ENCODE measurements around the gene BCL3. TPM values are rescaled to one million over a fixed set of nuclear protein-coding genes. Genes with fewer than 3 reads are reported as not detected.

The BCL3 gene
- total RNA-seq, 1 experiment from 2014 or later: 37.9 TPM

GRCh38 chr19:44776402-44777096 is 28.0 kb downstream of the BCL3 start (continued):
- TF ChIP-seq, protein P1, sequence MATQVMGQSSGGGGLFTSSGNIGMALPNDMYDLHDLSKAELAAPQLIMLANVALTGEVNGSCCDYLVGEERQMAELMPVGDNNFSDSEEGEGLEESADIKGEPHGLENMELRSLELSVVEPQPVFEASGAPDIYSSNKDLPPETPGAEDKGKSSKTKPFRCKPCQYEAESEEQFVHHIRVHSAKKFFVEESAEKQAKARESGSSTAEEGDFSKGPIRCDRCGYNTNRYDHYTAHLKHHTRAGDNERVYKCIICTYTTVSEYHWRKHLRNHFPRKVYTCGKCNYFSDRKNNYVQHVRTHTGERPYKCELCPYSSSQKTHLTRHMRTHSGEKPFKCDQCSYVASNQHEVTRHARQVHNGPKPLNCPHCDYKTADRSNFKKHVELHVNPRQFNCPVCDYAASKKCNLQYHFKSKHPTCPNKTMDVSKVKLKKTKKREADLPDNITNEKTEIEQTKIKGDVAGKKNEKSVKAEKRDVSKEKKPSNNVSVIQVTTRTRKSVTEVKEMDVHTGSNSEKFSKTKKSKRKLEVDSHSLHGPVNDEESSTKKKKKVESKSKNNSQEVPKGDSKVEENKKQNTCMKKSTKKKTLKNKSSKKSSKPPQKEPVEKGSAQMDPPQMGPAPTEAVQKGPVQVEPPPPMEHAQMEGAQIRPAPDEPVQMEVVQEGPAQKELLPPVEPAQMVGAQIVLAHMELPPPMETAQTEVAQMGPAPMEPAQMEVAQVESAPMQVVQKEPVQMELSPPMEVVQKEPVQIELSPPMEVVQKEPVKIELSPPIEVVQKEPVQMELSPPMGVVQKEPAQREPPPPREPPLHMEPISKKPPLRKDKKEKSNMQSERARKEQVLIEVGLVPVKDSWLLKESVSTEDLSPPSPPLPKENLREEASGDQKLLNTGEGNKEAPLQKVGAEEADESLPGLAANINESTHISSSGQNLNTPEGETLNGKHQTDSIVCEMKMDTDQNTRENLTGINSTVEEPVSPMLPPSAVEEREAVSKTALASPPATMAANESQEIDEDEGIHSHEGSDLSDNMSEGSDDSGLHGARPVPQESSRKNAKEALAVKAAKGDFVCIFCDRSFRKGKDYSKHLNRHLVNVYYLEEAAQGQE (IDR thresholded peaks at IDR 0.05; ENCODE audit: low read depth): no peak
- TF ChIP-seq SIN3A (IDR thresholded peaks at IDR 0.05; ENCODE audit: low read depth): no peak
- no peak for TF ChIP-seq ZNF274 (IDR thresholded peaks at IDR 0.05; ENCODE audit: low read depth, low read length)
- TF ChIP-seq CTCF (IDR thresholded peaks at IDR 0.05 in 2 of 3, conservative IDR thresholded peaks at IDR 0.05 in 1 of 3; ENCODE audit: borderline replicate concordance in 1 of 3, insufficient read depth in 1 of 3, low read depth in 2 of 3, low read length in 2 of 3): no peak
- TF ChIP-seq, protein P2, sequence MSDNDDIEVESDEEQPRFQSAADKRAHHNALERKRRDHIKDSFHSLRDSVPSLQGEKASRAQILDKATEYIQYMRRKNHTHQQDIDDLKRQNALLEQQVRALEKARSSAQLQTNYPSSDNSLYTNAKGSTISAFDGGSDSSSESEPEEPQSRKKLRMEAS (IDR thresholded peaks at IDR 0.05): peak; percentile 48; the same call in 1 of the 2 replicates
- TF ChIP-seq POLR2AphosphoS5 (IDR thresholded peaks at IDR 0.05; ENCODE audit: low read depth, low read length): peak; percentile 93
- TF ChIP-seq FOSL1 (IDR thresholded peaks at IDR 0.05; ENCODE audit: low read depth): no peak
- no peak for TF ChIP-seq TCF7L2 (IDR thresholded peaks at IDR 0.05; ENCODE audit: borderline replicate concordance, extremely low read depth, insufficient read depth, insufficient read length)
